ENCODE measurements around the gene CYYR1.
A peak's percentile ranks its signal among the peaks of the same experiment; 100 is the strongest.

The CYYR1 gene

GRCh38 chr21:26572702-26573381 is at the start of gene CYYR1:
Gene CYYR1 (minus strand): TSS chr21:26573286. CDS start chr21:26572940, 346 bp downstream.
- peak; percentile 1 for DNase-seq (ENCODE audit: low read depth)

DNA sequence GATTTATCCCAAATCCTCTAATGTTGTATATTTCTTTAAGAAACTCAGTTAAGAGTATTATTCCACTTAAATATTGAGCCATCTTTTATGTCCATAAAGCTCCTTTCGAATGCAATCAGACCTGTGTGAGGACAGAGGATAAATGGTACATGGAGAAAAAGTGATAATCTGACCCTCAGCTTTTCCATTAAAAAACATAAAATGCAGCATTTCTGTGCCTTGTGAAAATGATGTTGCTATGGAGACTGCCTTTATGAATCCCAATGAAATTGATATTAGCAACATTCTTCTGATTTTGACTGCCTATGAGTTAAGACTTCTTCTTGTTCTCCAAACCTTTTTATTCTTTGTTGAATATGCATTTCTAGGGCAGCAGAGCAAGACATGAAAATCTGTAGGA is 44.1 kb upstream of the CYYR1 start:
- DNase-seq (ENCODE audit: low read depth), result no peak

DNA sequence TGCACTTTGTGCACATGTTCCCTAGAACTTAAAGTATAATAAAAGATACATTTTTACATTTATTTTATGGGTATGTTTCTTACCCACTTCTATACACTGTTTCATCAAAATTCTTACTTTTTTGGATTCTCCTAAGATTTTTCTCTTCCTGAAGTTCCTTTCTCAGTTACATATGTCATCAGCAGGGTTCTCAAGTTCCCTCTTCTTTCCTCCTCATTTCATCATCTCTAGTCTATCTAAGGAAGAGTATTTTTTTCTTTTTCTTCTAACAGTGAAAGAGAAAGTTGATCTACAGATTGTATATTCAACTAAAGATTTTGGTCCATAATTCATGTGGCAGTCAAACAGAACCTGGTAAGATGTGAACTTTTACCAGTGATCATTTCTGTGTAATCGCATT is 41.2 kb upstream of the CYYR1 start:
- DNase-seq (ENCODE audit: low read depth), result no peak

DNA sequence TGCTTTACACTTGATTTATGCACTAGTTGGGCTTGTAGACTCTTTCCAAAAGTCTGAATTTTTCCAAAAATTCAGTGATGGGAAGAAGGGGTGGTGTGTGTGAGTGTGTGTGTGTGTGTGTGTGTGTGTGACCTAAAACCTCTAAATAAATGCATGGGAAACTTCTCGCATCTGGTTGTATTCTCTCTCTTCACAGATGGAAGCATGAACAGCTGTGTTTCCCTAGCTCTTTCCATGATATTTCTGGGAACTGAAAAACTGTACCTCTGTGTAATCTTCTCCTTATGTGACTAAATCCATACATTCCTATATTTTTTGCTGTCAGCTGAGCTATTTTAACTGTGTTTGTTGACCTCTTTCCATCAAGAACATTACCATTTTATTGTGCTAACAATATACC is 26.2 kb upstream of the CYYR1 start:
- DNase-seq (ENCODE audit: low read depth), result no peak

- no peak for DNase-seq (ENCODE audit: low read depth)
These were observed 24.9 kb upstream of the CYYR1 start for GRCh38 chr21:26597981-26598380.

DNA sequence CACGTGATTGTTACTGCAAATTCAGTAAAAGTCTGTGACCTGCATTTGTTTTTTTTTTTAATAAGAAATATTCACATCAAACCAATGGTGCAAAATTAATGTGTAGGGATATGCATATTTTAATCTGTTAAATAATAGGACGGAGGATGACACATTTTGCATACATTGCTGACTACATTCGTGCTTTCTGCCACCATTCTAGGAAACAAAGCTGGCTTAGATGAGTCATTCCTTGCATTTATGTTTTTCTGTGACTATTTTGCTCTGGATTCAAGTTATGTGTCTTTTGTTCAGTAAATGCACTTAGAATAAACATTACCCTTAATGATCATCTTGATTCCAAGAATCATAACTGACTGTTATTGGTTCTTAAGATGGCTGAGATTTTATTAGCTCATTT is 23.9 kb upstream of the CYYR1 start:
- DNase-seq (ENCODE audit: low read depth), result no peak

DNA sequence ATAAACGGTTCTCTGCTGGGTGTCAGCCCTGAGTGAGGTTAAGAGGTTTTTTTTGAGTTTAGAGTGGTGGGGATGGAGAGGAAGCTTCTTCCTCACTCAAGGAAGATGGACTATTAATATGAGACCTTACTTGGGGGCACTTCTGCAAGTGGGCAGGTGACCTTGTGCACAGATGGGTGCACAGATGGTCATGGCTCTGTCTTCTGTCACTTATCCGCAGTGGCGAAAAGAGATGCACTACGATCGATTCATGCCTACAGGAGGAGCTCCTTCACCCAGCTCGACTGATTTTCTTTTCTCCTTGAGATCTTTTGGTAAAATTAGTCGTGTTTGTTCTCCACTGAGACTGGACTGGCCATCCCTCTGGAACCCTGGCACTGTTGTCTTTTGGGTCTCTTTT is 22.9 kb upstream of the CYYR1 start:
- no peak for DNase-seq (ENCODE audit: low read depth)

- no peak for DNase-seq (ENCODE audit: low read depth)
These were observed 20.7 kb upstream of the CYYR1 start for GRCh38 chr21:26593800-26594199.

GRCh38 chr21:26591543-26591942 is 18.5 kb upstream of the CYYR1 start:
- no peak for DNase-seq (ENCODE audit: low read depth)

GRCh38 chr21:26588446-26588845 is 15.4 kb upstream of the CYYR1 start:
- DNase-seq (ENCODE audit: low read depth), result no peak

DNA sequence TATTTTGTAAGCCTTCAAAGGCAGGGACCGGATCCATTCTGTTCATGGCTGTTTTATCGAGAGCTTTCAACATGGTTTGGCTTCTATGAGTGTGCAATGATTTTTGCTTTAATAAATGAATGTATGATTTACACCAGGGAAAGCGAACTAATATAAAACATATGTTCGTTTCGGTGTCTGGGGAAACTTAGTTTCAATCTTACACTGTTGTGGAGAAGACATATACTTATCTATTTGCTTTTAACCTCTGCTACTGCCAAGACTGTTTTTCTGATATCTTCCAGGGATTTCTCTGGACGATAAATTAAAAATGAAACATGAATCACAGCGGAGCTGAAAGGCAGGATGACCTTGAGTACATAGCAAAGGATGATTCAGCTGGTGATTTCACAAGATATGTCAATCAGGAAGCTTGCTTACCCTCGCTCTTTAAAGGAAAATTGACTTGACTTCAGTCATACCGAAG is 14.7 kb upstream of the CYYR1 start:
- DNase-seq (ENCODE audit: low read depth), result peak; percentile 32

DNA sequence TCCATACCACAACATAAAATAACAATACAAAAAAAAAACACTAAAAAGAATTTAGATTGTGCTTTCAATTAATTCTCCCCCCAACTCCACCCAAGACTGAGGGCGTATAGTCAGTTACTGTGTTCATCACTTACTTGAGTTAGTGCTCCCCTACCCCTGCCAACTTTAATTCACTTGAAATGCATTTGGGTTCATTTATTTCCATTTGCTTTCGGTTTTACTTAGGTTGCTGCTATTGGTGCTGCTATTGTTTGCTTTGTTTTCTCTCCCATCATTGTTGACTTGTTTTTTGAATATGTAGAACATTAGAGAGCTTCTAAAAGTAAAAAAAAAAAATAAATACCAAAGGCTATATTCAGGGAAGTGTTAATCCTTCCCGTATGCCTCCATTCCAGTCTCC is 10.7 kb upstream of the CYYR1 start:
- no peak for DNase-seq (ENCODE audit: low read depth)

GRCh38 chr21:26581818-26582217 is 8.7 kb upstream of the CYYR1 start:
- DNase-seq (ENCODE audit: low read depth), result no peak

GRCh38 chr21:26572076-26572701 is 897 bp downstream of the CYYR1 start:
- no peak for DNase-seq (ENCODE audit: low read depth)

- DNase-seq (ENCODE audit: low read depth), result no peak
These were observed 2.9 kb downstream of the CYYR1 start for GRCh38 chr21:26570203-26570602.

- DNase-seq (ENCODE audit: low read depth), result no peak
These were observed 7.5 kb downstream of the CYYR1 start for GRCh38 chr21:26565546-26565945.

DNA sequence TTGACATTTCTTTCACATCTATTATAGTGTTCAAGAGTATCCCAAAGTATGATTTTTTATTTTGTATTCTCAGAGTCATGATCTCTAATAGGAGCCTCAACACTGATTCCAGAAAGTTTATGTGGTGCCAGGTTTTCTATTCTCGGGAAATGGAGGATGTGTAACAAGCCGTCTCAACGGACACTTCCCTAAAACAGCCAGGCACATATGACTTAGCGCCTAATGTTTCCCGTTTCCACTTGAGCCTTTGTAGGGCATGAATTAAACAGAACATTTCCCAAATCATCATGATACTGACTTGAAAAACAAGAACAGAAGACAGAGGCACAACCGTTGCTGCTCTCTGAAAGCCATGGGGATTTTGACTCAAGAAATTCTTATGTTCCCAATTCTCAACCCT is 8.0 kb downstream of the CYYR1 start:
- no peak for DNase-seq (ENCODE audit: low read depth)

- no peak for DNase-seq (ENCODE audit: low read depth)
These were observed 9.1 kb downstream of the CYYR1 start for GRCh38 chr21:26563856-26564503.

- DNase-seq (ENCODE audit: low read depth), result no peak
These were observed 12.5 kb downstream of the CYYR1 start for GRCh38 chr21:26560612-26561011.

- DNase-seq (ENCODE audit: low read depth), result no peak
These were observed 14.0 kb downstream of the CYYR1 start for GRCh38 chr21:26559099-26559498.

DNA sequence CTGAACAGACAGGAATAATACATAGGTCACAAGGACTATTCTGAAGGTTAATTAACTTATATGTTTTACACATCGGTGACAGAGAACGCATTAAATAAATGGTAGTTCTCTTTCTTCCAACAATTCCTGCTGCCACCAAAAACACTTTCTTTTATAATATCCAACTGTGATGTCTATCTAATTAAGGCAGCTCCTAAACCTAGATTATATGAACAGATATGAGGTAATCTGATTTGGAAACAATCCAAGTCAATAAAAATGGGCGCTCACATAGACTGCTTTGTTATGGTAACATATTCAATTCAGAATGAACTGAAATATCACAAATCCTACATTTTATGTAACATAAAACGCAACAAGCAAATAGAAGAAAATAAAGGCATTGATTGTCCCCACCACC is 16.0 kb downstream of the CYYR1 start:
- DNase-seq (ENCODE audit: low read depth), result no peak

DNA sequence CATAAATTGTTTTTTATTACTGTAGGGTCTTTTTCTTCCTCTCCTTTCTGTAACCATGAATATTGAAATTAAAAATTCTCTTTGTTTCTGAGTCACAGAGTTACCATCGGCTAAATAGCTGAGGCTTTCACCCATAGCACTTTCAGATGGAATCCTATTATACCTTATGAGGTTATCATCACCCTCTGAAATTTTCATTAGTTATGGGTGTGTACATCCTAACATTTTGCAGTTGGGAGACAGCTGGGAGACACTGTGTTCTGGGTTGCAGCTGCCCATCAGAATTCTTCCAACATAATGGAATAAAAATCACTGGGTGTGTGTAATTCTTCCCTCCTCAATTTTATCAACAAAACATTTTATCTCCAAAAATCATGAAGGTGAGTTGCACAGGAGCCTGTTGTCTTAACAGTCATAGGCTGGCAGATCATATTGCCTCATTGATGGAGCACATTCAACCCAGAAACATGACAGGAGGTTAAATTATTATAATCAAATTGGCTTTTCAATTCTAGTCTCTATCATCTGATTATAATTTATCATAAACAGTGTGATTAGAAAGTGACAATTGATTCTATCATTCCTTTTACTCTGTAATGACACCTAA is 17.4 kb downstream of the CYYR1 start:
- no peak for DNase-seq (ENCODE audit: low read depth)

- DNase-seq (ENCODE audit: low read depth), result no peak
These were observed 18.7 kb downstream of the CYYR1 start for GRCh38 chr21:26554365-26554764.
